ENCODE results near the gene OAF.

DNA sequence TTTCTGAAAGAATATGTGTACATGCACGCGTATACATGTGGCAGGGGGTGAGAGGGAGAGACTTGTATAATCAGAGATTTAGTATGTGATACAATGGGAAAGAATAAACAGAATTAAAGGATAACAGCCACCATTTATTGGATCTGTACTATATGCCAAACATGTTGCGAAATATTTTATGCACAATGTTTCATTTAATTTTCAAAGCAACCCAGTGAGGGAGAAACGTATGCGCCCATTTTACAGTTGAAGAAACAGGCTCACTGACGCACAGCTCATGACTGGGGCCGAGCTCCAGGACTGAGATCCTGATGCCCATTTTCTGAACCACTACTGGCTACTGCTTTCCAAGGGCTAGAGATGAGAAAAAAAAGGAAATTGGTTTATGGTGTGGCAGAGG lies 3.3 kb upstream of the OAF start:
- TF ChIP-seq, protein P1, sequence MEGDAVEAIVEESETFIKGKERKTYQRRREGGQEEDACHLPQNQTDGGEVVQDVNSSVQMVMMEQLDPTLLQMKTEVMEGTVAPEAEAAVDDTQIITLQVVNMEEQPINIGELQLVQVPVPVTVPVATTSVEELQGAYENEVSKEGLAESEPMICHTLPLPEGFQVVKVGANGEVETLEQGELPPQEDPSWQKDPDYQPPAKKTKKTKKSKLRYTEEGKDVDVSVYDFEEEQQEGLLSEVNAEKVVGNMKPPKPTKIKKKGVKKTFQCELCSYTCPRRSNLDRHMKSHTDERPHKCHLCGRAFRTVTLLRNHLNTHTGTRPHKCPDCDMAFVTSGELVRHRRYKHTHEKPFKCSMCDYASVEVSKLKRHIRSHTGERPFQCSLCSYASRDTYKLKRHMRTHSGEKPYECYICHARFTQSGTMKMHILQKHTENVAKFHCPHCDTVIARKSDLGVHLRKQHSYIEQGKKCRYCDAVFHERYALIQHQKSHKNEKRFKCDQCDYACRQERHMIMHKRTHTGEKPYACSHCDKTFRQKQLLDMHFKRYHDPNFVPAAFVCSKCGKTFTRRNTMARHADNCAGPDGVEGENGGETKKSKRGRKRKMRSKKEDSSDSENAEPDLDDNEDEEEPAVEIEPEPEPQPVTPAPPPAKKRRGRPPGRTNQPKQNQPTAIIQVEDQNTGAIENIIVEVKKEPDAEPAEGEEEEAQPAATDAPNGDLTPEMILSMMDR (conservative IDR thresholded peaks at IDR 0.05; ENCODE audit: low read depth, low read length): no peak
- no peak for TF ChIP-seq EZH2 (IDR thresholded peaks at IDR 0.05; ENCODE audit: borderline replicate concordance, low read depth, low read length, poor library complexity, severe bottlenecking)

Data from A673 (cell line).